ENCODE measurements around the gene ESRRB. TPM values are rescaled to one million over a fixed set of nuclear protein-coding genes. Genes with fewer than 3 reads are reported as not detected.

The ESRRB gene
- total and polyA plus RNA-seq, 12 donors, result 2.5 to 13.4 (median 7.0) TPM

DNA sequence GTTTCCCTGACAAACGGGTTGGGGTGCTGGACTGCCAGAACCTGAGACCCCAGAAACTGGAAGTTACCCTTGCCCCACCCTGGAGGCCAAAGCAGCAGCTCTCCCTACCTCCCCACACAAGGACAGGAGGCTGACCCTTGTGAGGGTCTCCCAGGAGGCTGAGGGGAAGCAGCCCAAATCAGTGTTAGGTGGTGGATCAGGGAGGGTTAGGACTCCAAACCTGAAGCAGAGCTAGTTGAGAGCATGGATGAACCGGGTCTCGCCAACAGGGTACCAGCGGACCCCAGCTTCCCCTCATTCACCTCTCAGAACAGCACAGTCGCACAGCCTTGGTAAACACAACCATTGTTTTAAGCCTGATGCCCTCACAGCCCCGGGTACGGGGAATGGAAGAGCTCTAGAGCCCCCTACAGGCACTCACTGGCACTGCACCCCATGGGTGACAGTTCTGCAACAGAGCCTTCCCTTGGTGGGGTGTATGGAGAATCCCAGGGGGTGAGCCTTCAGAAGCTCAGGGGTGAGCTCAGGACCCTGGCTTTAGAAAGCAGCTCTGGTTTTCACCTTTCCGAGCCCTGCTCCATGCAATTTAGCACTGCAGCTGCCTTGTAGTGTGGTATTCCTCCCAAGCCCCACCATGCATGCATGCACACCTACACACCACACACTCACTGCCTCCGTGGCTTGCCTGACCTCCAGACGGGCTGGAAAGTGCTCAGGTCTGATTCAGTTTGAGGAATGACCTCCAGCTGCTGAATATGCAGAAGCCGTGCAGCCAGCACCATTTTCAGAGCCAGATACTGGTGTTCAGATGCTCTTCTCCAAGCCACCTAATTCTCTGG is 11.2 kb downstream of the ESRRB start:
- Histone ChIP-seq H3K4me1 (peaks cover 0 to 7% (median 0%) of the 10 kb centered on the region in 9 donors), H3K36me3 (no peaks in the 10 kb centered on the region), H3K27ac (no peak overlapping the region), H3K9me3 (no peaks in the 10 kb centered on the region), H3K27me3 (peaks cover 0 to 46% (median 19%) of the 10 kb centered on the region in 7 donors), H3K4me3 (no peak overlapping the region)
- intact Hi-C loops (cut with DNase I), result loop anchor here (1.0 to 10.0 kb wide), 9 partner anchors 258 to 672 kb away; no protein-coding TSS in a partner anchor
- 20 to 21% methylated on average over 11 of the region's 11 CpGs for WGBS, 2 donors
- DNase-seq, result peak; percentile 63 to 64
- peak; percentile 51 to 90 (median 86) for ATAC-seq
- TF ChIP-seq, protein P1, sequence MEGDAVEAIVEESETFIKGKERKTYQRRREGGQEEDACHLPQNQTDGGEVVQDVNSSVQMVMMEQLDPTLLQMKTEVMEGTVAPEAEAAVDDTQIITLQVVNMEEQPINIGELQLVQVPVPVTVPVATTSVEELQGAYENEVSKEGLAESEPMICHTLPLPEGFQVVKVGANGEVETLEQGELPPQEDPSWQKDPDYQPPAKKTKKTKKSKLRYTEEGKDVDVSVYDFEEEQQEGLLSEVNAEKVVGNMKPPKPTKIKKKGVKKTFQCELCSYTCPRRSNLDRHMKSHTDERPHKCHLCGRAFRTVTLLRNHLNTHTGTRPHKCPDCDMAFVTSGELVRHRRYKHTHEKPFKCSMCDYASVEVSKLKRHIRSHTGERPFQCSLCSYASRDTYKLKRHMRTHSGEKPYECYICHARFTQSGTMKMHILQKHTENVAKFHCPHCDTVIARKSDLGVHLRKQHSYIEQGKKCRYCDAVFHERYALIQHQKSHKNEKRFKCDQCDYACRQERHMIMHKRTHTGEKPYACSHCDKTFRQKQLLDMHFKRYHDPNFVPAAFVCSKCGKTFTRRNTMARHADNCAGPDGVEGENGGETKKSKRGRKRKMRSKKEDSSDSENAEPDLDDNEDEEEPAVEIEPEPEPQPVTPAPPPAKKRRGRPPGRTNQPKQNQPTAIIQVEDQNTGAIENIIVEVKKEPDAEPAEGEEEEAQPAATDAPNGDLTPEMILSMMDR (IDR thresholded peaks at IDR 0.05), result peak; percentile 89 to 98 (median 96)

DNA sequence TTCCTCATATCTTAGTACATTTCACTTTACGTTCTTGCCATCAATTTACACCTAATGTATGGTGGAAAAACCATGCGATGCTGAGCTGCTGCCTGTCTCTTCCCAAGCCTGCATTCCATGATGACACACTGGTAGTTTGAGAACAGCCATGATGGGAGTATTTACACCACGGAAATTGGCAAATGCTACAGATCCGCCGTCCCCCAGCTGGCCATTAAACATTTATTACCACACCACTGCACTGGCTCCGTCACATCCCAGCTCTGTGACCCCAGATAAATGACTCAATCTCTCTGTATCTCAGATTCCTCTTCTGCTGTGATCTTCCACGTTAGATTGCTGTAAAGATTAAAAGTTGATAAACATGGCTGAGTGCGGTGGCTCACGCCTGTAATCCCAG is 13.9 kb downstream of the ESRRB start:
- Histone ChIP-seq H3K4me1 (peaks cover 0 to 7% (median 0%) of the 10 kb centered on the region in 9 donors), H3K27me3 (peaks cover 0 to 27% (median 12%) of the 10 kb centered on the region in 7 donors), H3K27ac (no peak overlapping the region), H3K36me3 (no peaks in the 10 kb centered on the region), H3K9me3 (no peaks in the 10 kb centered on the region), H3K4me3 (no peak overlapping the region)
- ATAC-seq (no peak), DNase-seq (no peak)
- intact Hi-C loops (cut with DNase I), result loop anchor here in 7 of 10 donors (5.0 to 10.0 kb wide), 5 partner anchors 255 to 675 kb away; no protein-coding TSS in a partner anchor
- 81 to 84% methylated on average over 9 of the region's 9 CpGs for WGBS, 2 donors
- TF ChIP-seq, protein P1 (IDR thresholded peaks at IDR 0.05), result no peak

DNA sequence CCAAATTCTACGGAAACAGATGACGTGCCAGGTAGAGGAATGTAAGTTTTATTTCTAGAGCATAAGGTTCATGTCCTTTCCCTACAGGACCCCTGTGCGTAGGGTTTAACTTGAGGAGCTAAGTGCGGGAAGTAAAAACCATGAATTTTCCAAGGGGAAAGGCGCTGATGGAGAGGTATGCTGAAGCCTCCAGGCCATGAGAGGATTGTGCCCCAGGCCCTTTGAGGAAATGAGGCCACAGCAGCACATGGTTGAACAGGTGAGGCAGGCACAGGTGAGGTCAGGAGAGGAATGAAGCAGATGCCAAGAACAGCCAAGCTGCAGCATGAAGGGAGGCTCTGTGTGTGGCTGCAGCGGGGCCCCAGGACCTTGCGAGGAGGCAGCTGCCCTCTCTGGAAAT is 14.7 kb downstream of the ESRRB start:
- Histone ChIP-seq H3K4me3 (no peak overlapping the region), H3K9me3 (no peaks in the 10 kb centered on the region), H3K36me3 (no peaks in the 10 kb centered on the region), H3K27ac (no peak overlapping the region), H3K4me1 (peaks cover 0 to 7% (median 0%) of the 10 kb centered on the region in 9 donors), H3K27me3 (peaks cover 0 to 21% (median 10%) of the 10 kb centered on the region in 7 donors)
- WGBS, 2 donors, result 92 to 95% methylated on average over 7 of the region's 7 CpGs
- ATAC-seq (no peak), DNase-seq (no peak)
- TF ChIP-seq, protein P1 (IDR thresholded peaks at IDR 0.05), result no peak
- intact Hi-C loops (cut with DNase I), result no loop called here

DNA sequence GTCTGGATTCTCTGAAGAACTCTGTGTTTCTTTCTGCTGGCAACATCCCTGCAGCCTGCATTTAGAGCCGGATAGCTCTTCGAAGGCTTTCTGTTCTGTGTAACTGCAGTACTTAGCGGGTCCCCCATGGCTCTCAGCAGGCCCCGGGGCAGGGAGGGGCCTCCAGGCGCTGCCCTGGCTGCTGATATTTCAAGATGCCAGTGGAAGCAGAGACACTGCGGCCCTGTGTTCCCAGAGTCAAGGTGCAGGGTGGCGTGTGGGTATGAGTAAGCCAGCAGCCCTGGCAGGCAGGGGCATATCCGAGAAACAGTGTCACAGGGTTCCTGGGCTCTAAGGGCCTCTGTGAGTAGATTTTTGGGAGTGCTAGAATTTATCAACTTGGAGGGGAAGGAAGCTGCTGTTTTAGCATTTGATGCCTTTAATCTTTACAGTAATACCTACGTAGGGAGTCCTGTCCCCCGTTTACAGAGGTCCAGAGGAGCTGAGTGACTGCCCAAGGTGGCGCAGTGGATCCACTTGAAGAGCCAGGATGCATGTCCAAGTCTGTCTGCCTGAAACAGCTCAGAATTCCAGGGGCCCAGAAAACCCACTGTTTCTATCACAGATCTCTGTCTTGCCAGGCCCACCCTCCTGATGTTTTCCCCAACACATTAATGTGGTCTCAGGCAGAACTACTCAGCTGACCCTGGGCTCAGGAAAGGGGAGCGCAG is 16.2 kb downstream of the ESRRB start:
- H3K4me3 ChIP-seq, result no peak overlapping the region
- no peaks in the 10 kb centered on the region for H3K36me3 ChIP-seq
- H3K4me1 ChIP-seq, result peaks cover 0 to 4% (median 0%) of the 10 kb centered on the region in 9 donors
- DNase-seq (no peak), ATAC-seq (peak in 4 of 8 donors; percentile 29 to 46 (median 36))
- TF ChIP-seq, protein P1 (IDR thresholded peaks at IDR 0.05), result no peak
- H3K9me3 ChIP-seq, result no peaks in the 10 kb centered on the region
- H3K27me3 ChIP-seq, result peaks cover 0 to 12% (median 7%) of the 10 kb centered on the region in 7 donors
- intact Hi-C loops (cut with DNase I), result no loop called here
- 65 to 76% methylated on average over 12 of the region's 12 CpGs for WGBS, 2 donors
- no peak overlapping the region for H3K27ac ChIP-seq

Measured in heart right ventricle (tissue), 16 donors.